HK-2 (cell line): ENCODE results near the gene FGD4.

Experiments used
- DNase-seq: peaks from one replicate; pipeline ENCODE4 v3.0.0-alpha.2; 2018; ENCODE audit not compliant: unreplicated experiment

Gene FGD4

GRCh38 chr12:32402946-32403345, 3.6 kb downstream of the FGD4 start:
- no peak for DNase-seq

- DNase-seq = no peak
Observed at GRCh38 chr12:32407795-32408194, 8.4 kb downstream of the FGD4 start.

GRCh38 chr12:32413412-32413811, 14.1 kb downstream of the FGD4 start:
- no peak for DNase-seq

GRCh38 chr12:32418221-32418620, 18.9 kb downstream of the FGD4 start:
- DNase-seq = no peak

- no peak for DNase-seq
Observed at GRCh38 chr12:32418903-32419519, 19.7 kb downstream of the FGD4 start.

- DNase-seq = peak; percentile 70
Observed at GRCh38 chr12:32419520-32419960, 20.2 kb downstream of the FGD4 start.

- no peak for DNase-seq
Observed at GRCh38 chr12:32420356-32420755, 21.0 kb downstream of the FGD4 start.

GRCh38 chr12:32423559-32423958, 24.2 kb downstream of the FGD4 start:
- DNase-seq = no peak

GRCh38 chr12:32431025-32431424, 31.7 kb downstream of the FGD4 start:
- DNase-seq = no peak

- DNase-seq = no peak
Observed at GRCh38 chr12:32435921-32436705, 36.8 kb downstream of the FGD4 start.

- peak; percentile 43 for DNase-seq
Observed at GRCh38 chr12:32437095-32437515, 37.7 kb downstream of the FGD4 start.

- no peak for DNase-seq
Observed at GRCh38 chr12:32440120-32440865, 40.9 kb downstream of the FGD4 start.

- no peak for DNase-seq
Observed at GRCh38 chr12:32443491-32443890, 44.1 kb downstream of the FGD4 start.

GRCh38 chr12:32444895-32445294, 45.5 kb downstream of the FGD4 start:
- peak; percentile 34 for DNase-seq

GRCh38 chr12:32445356-32445755, 46.0 kb downstream of the FGD4 start:
- DNase-seq = no peak

- DNase-seq = no peak
Observed at GRCh38 chr12:32446316-32447119, 47.2 kb downstream of the FGD4 start.

GRCh38 chr12:32448586-32448985, 49.2 kb downstream of the FGD4 start:
- no peak for DNase-seq

GRCh38 chr12:32450363-32450762, 51.0 kb downstream of the FGD4 start:
- no peak for DNase-seq

GRCh38 chr12:32450768-32451167, 51.4 kb downstream of the FGD4 start:
- DNase-seq = no peak

- DNase-seq = no peak
Observed at GRCh38 chr12:32451816-32452215, 52.5 kb downstream of the FGD4 start.

GRCh38 chr12:32454075-32454474, 54.7 kb downstream of the FGD4 start:
- DNase-seq = no peak

GRCh38 chr12:32454866-32455265, 55.5 kb downstream of the FGD4 start:
- DNase-seq = no peak
